Caco-2 (cell line): ENCODE measurements around the gene PCDHGA8. TPM values are rescaled to one million over a fixed set of nuclear protein-coding genes. Genes with fewer than 3 reads are reported as not detected.
A peak's percentile ranks its signal among the peaks of the same experiment; 100 is the strongest.

Experiments
- BruUV-seq: library from RNA; stranded (reverse); fragments of 400-500 nt; replicated peaks from 2 replicates; lab custom pipeline; 2021; lab: Mats Ljungman, UMichigan
- CTCF ChIA-PET: fragments of 300-600 bp; sonication (Branson Sonifier 250); formaldehyde crosslinking; loops from one replicate; lab custom pipeline; 2022; ENCODE audit warnings: antibody characterized with exemption; lab: Charles Lee
- POLR2A ChIA-PET: fragments of 300-600 bp; sonication (Branson Sonifier 250); formaldehyde crosslinking; loops from one replicate; lab custom pipeline; 2022; ENCODE audit warnings: antibody characterized with exemption; lab: Charles Lee
- DNase-seq, 2 experiments: peaks; one replicate each; pipeline versions ENCODE4 v3.0.0 to v3.0.0-alpha.2; 2020 to 2022
- H3K27me3 ChIP-seq: replicated peaks from 2 replicates; pipeline ENCODE4 v1.6.0; 2011; ENCODE audit warnings: low read length; ENCODE audit not compliant: control insufficient read depth, insufficient read depth
- H3K36me3 ChIP-seq: 2 replicates; pipeline ENCODE4 v1.5.1; 2011; ENCODE audit warnings: low read length; ENCODE audit not compliant: control insufficient read depth, insufficient read depth
- H3K4me1 ChIP-seq: fragments of 250-450 bp; sonication (Bioruptor Pico); 2 replicates; pipeline ENCODE4 v1.5.1; 2020; ENCODE audit warnings: mild to moderate bottlenecking
- H3K4me3 ChIP-seq: 2 replicates; pipeline ENCODE4 v1.5.1; 2011; ENCODE audit warnings: low read depth, mild to moderate bottlenecking, control low read depth, low read length
- H3K9me3 ChIP-seq: fragments of 250-450 bp; sonication (Bioruptor Pico); 2 replicates; pipeline ENCODE4 v1.5.1; 2020; ENCODE audit warnings: mild to moderate bottlenecking, moderate library complexity
- H3K27ac Mint-ChIP-seq: one replicate; pipeline ENCODE4 v1.8.0; 2022; ENCODE audit warnings: mixed read lengths; ENCODE audit not compliant: unreplicated experiment
- H3K27me3 Mint-ChIP-seq: one replicate; pipeline ENCODE4 v1.8.0; 2022; ENCODE audit warnings: mixed read lengths; ENCODE audit not compliant: insufficient read depth, unreplicated experiment
- H3K36me3 Mint-ChIP-seq: one replicate; pipeline ENCODE4 v1.8.0; 2022; ENCODE audit warnings: mild to moderate bottlenecking, mixed read lengths; ENCODE audit not compliant: insufficient read depth, unreplicated experiment
- H3K4me1 Mint-ChIP-seq: one replicate; pipeline ENCODE4 v1.8.0; 2022; ENCODE audit warnings: low read depth, mixed read lengths; ENCODE audit not compliant: unreplicated experiment
- H3K4me3 Mint-ChIP-seq: one replicate; pipeline ENCODE4 v1.8.0; 2022; ENCODE audit warnings: mild to moderate bottlenecking, moderate library complexity, mixed read lengths; ENCODE audit not compliant: unreplicated experiment
- H3K9me3 Mint-ChIP-seq: one replicate; pipeline ENCODE4 v1.8.0; 2022; ENCODE audit warnings: mixed read lengths; ENCODE audit not compliant: unreplicated experiment
- CTCF ChIP-seq, 2 experiments: fragments of 200-600 bp in 1 of 2; IDR thresholded peaks; 1 replicate in 1 of 2; 2 replicates in 1 of 2; pipeline versions ENCODE4 v1.5.1 to v1.8.0; 2011 to 2022; ENCODE audit warnings: antibody characterized with exemption in 1 of 2, control low read depth in 1 of 2, inconsistent platforms in 1 of 2, low read depth in 1 of 2, low read length in 1 of 2, mild to moderate bottlenecking in 1 of 2, moderate library complexity in 1 of 2; ENCODE audit not compliant: insufficient read depth in 1 of 2, severe bottlenecking in 1 of 2, unreplicated experiment in 1 of 2
- intact Hi-C: fragments of 100-400 bp; cut with micrococcal nuclease; formaldehyde crosslinking; loops from one replicate; pipeline ENCODE4 v1.10.0; 2022; ENCODE audit not compliant: unreplicated experiment
- total RNA-seq: library from RNA; stranded (reverse); gene quantifications from 2 replicates; pipeline ENCODE4 v1.2.3, GENCODE V29; 2022

The PCDHGA8 gene
- total RNA-seq, 1 experiment from 2014 or later = 0.18 TPM

GRCh38 chr5:141437221-141437620 lies 44.8 kb downstream of the PCDHGA8 start:
- Histone ChIP-seq H3K27me3 (no peaks in the 10 kb centered on the region), H3K36me3 (no peaks in the 10 kb centered on the region), H3K4me1 (no peaks in the 10 kb centered on the region), H3K4me3 (no peak overlapping the region), H3K9me3 (no peaks in the 10 kb centered on the region)
- H3K9me3 Mint-ChIP-seq = peaks cover 26% of the 10 kb centered on the region
- TF ChIP-seq CTCF (IDR thresholded peaks at IDR 0.05; ENCODE audit: insufficient read depth in 1 of 2, low read depth in 1 of 2, low read length in 1 of 2, severe bottlenecking in 1 of 2, unreplicated experiment in 1 of 2) = no peak
- H3K4me1 Mint-ChIP-seq = no peaks in the 10 kb centered on the region
- no peak overlapping the region for H3K27ac Mint-ChIP-seq
- no peak overlapping the region for H3K4me3 Mint-ChIP-seq
- H3K36me3 Mint-ChIP-seq = peaks cover 7% of the 10 kb centered on the region
- CTCF ChIA-PET = no interaction called here
- intact Hi-C loops = no loop called here
- H3K27me3 Mint-ChIP-seq = no peaks in the 10 kb centered on the region
- DNase-seq = no peak
- no TSS peak for BruUV-seq
- POLR2A ChIA-PET = no interaction called here

GRCh38 chr5:141439411-141440141 lies 47.1 kb downstream of the PCDHGA8 start:
- POLR2A ChIA-PET = no interaction called here
- H3K27me3 ChIP-seq = no peaks in the 10 kb centered on the region
- BruUV-seq = no TSS peak

GRCh38 chr5:141440341-141440740 lies 47.9 kb downstream of the PCDHGA8 start:
- Mint-ChIP-seq H3K36me3 (no peaks in the 10 kb centered on the region), H3K27ac (no peak overlapping the region), H3K27me3 (no peaks in the 10 kb centered on the region), H3K9me3 (peaks cover 24% of the 10 kb centered on the region), H3K4me1 (no peaks in the 10 kb centered on the region), H3K4me3 (no peak overlapping the region)
- ChIA-PET POLR2A (no interaction called here), CTCF (no interaction called here)
- Histone ChIP-seq H3K36me3 (no peaks in the 10 kb centered on the region), H3K4me3 (no peak overlapping the region), H3K9me3 (peaks cover 3% of the 10 kb centered on the region; the same call in 1 of the 2 replicates), H3K4me1 (no peaks in the 10 kb centered on the region), H3K27me3 (no peaks in the 10 kb centered on the region)
- intact Hi-C loops = no loop called here
- DNase-seq = no peak
- no TSS peak for BruUV-seq
- TF ChIP-seq CTCF (IDR thresholded peaks at IDR 0.05; ENCODE audit: insufficient read depth in 1 of 2, low read depth in 1 of 2, low read length in 1 of 2, severe bottlenecking in 1 of 2, unreplicated experiment in 1 of 2) = no peak

More at GRCh38 chr5:141439411-141440141, 47.1 kb downstream of the PCDHGA8 start:
- Mint-ChIP-seq H3K27me3 (no peaks in the 10 kb centered on the region), H3K27ac (no peak overlapping the region), H3K4me3 (no peak overlapping the region), H3K4me1 (no peaks in the 10 kb centered on the region), H3K36me3 (no peaks in the 10 kb centered on the region), H3K9me3 (peaks cover 24% of the 10 kb centered on the region)
- H3K4me3 ChIP-seq = no peak overlapping the region
- intact Hi-C loops = no loop called here
- H3K36me3 ChIP-seq = no peaks in the 10 kb centered on the region
- no peaks in the 10 kb centered on the region; the same call in 1 of the 2 replicates for H3K9me3 ChIP-seq
- TF ChIP-seq CTCF (IDR thresholded peaks at IDR 0.05; ENCODE audit: insufficient read depth in 1 of 2, low read depth in 1 of 2, low read length in 1 of 2, severe bottlenecking in 1 of 2, unreplicated experiment in 1 of 2) = no peak
- CTCF ChIA-PET = no interaction called here
- no peaks in the 10 kb centered on the region for H3K4me1 ChIP-seq
- DNase-seq = peak in 1 of 2 experiments; percentile 24
